Measurements from ENCODE around the gene DENND5A. TPM values are rescaled to one million over a fixed set of nuclear protein-coding genes. Genes with fewer than 3 reads are reported as not detected.

DENND5A gene
- total and polyA plus RNA-seq, 9 of the 15 experiments (the other 6 are each of a cell fraction or from before 2014, with no cell fraction given), result 11.7 to 130 (median 46.3) TPM

- Histone ChIP-seq H2AFZ (ENCODE audit: low read depth, low read length) (no peak overlapping the region), H3K27me3 (ENCODE audit: control insufficient read depth in 2 of 2, insufficient read depth in 2 of 2, low read length in 2 of 2) (no peaks in the 10 kb centered on the region), H3K36me3 (ENCODE audit: control insufficient read depth, insufficient read depth, low read length) (peaks cover 17% of the 10 kb centered on the region; the same call in 1 of the 3 replicates), H3K4me1 (replicated peaks in 1 of 2; ENCODE audit: control insufficient read depth in 2 of 2, insufficient read depth in 2 of 2, low read length in 2 of 2) (no peaks in the 10 kb centered on the region), H4K20me1 (replicated peaks; ENCODE audit: control insufficient read depth, insufficient read depth, low read length) (no peaks in the 10 kb centered on the region), H3K4me2 (ENCODE audit: insufficient read depth, low read length) (no peak overlapping the region), H3K79me2 (ENCODE audit: control insufficient read depth, insufficient read depth, low read length) (no peaks in the 10 kb centered on the region), H3K4me3 (no peak overlapping the region), H3K9me1 (ENCODE audit: control insufficient read depth, insufficient read depth, low read length) (no peaks in the 10 kb centered on the region), H3K27ac (ENCODE audit: extremely low read depth, low read depth, low read length) (no peak overlapping the region), H3K9ac (ENCODE audit: insufficient read depth in 1 of 2, low read depth in 2 of 2, low read length in 2 of 2) (no peak overlapping the region), H3K9me3 (replicated peaks; ENCODE audit: control insufficient read depth, insufficient read depth, low read depth, low read length) (peaks cover 6% of the 10 kb centered on the region; the same call in 1 of the 2 replicates)
- DNase-seq (ENCODE audit: extremely low read depth in 1 of 4, low spot score in 3 of 4), result no peak
- in situ Hi-C loops (cut with MboI) (no loop called here), intact Hi-C loops (cut with micrococcal nuclease) (no loop called here)
- CTCF ChIA-PET (ENCODE audit: low intra/inter-chr PET ratio), result no interaction called here
- BruUV-seq (replicated peaks), result no TSS peak
- no peak for FAIRE-seq
- TF ChIP-seq KAT7 (CRISPR knock-in tag; IDR thresholded peaks at IDR 0.05; ENCODE audit: borderline replicate concordance) (no peak), HMG20A (CRISPR knock-in tag; conservative IDR thresholded peaks at IDR 0.05) (no peak), SMARCA5 (IDR thresholded peaks at IDR 0.05) (no peak), FOS (IDR thresholded peaks at IDR 0.05; ENCODE audit: extremely low read depth, insufficient read length) (no peak)
- POLR2A ChIA-PET, result interaction anchor here (1.1 to 1.6 kb wide), 2 partner anchors 20 to 21 kb away, joined by 3 read pairs; no protein-coding TSS in a partner anchor
- no peak for ATAC-seq
- WGBS (ENCODE audit: insufficient coverage, low coverage, missing lambda C conversion rate), result 89% methylated on average over 2 of the region's 3 CpGs
Observed at GRCh38 chr11:9187616-9188015, 77.5 kb downstream of the DENND5A start.

GRCh38 chr11:9184516-9184915 lies 80.6 kb downstream of the DENND5A start:
- no peak for FAIRE-seq
- Histone ChIP-seq H3K27me3 (ENCODE audit: control insufficient read depth in 2 of 2, insufficient read depth in 2 of 2, low read length in 2 of 2) (no peaks in the 10 kb centered on the region), H2AFZ (ENCODE audit: low read depth, low read length) (no peak overlapping the region), H3K9me3 (replicated peaks; ENCODE audit: control insufficient read depth, insufficient read depth, low read depth, low read length) (0 out of 2 replicates have a peak, but pooled peaks cover under 1% of the 10 kb centered on the region), H3K9me1 (ENCODE audit: control insufficient read depth, insufficient read depth, low read length) (no peaks in the 10 kb centered on the region), H3K9ac (ENCODE audit: insufficient read depth in 1 of 2, low read depth in 2 of 2, low read length in 2 of 2) (no peak overlapping the region), H3K4me1 (replicated peaks in 1 of 2; ENCODE audit: control insufficient read depth in 2 of 2, insufficient read depth in 2 of 2, low read length in 2 of 2) (no peaks in the 10 kb centered on the region), H3K4me2 (ENCODE audit: insufficient read depth, low read length) (no peak overlapping the region), H4K20me1 (replicated peaks; ENCODE audit: control insufficient read depth, insufficient read depth, low read length) (no peaks in the 10 kb centered on the region), H3K79me2 (ENCODE audit: control insufficient read depth, insufficient read depth, low read length) (no peaks in the 10 kb centered on the region), H3K27ac (ENCODE audit: extremely low read depth, low read depth, low read length) (no peak overlapping the region), H3K36me3 (ENCODE audit: control insufficient read depth, insufficient read depth, low read length) (peaks cover 18% of the 10 kb centered on the region; the same call in 1 of the 3 replicates), H3K4me3 (no peak overlapping the region)
- DNase-seq (ENCODE audit: extremely low read depth in 1 of 4, low spot score in 3 of 4), result no peak
- in situ Hi-C loops (cut with MboI), result no loop called here
- no TSS peak for BruUV-seq (replicated peaks)
- CTCF ChIA-PET (ENCODE audit: low intra/inter-chr PET ratio), result no interaction called here
- intact Hi-C loops (cut with micrococcal nuclease), result no loop called here
- POLR2A ChIA-PET, result no interaction called here
- WGBS (ENCODE audit: insufficient coverage, low coverage, missing lambda C conversion rate), result 95% methylated on average over 2 of the region's 2 CpGs
- ATAC-seq, result no peak
- TF ChIP-seq GTF2F1 (IDR thresholded peaks at IDR 0.05; ENCODE audit: low read depth, low read length) (no peak), ZNF224 (CRISPR knock-in tag; IDR thresholded peaks at IDR 0.05) (no peak), ZNF76 (CRISPR knock-in tag; IDR thresholded peaks at IDR 0.05; ENCODE audit: borderline replicate concordance) (no peak), ZBTB5 (IDR thresholded peaks at IDR 0.05) (no peak), ATF2 (CRISPR knock-in tag; IDR thresholded peaks at IDR 0.05) (no peak), RAD51 (IDR thresholded peaks at IDR 0.05; ENCODE audit: borderline replicate concordance, low read depth) (no peak), SREBF1 (IDR thresholded peaks at IDR 0.05; ENCODE audit: borderline replicate concordance, low read depth, low read length) (no peak), HCFC1 (IDR thresholded peaks at IDR 0.05; ENCODE audit: low read depth, low read length) (no peak), ERF (CRISPR knock-in tag; IDR thresholded peaks at IDR 0.05) (no peak), POLR3A (IDR thresholded peaks at IDR 0.05; ENCODE audit: borderline replicate concordance, extremely low read depth, insufficient read depth, insufficient read length) (no peak), ZNF354B (CRISPR knock-in tag; IDR thresholded peaks at IDR 0.05) (no peak)
